OCI-LY7 (cell line): ENCODE measurements around the gene LRIT1. TPM values are rescaled to one million over a fixed set of nuclear protein-coding genes. Genes with fewer than 3 reads are reported as not detected.

Source experiments
- BruUV-seq: library from RNA; stranded (reverse); fragments of 400-500 nt; replicated peaks from 2 replicates; lab custom pipeline; 2021; lab: Mats Ljungman, UMichigan
- CTCF ChIA-PET: fragments of 300-600 bp; sonication (Branson Sonifier 250); formaldehyde crosslinking; loops from one replicate; lab custom pipeline; 2022; ENCODE audit warnings: antibody characterized with exemption; ENCODE audit not compliant: unreplicated experiment; lab: Charles Lee
- POLR2A ChIA-PET: fragments of 300-600 bp; sonication (Branson Sonifier 250); formaldehyde crosslinking; loops from one replicate; lab custom pipeline; 2022; ENCODE audit warnings: antibody characterized with exemption; lab: Charles Lee
- DNase-seq: peaks from one replicate; pipeline ENCODE4 v3.0.0-alpha.2; 2015; ENCODE audit warnings: low spot score
- H2AFZ ChIP-seq: fragments of 200-600 bp; sonication (generic), shearing (Covaris generic); 2 replicates; pipeline ENCODE4 v1.6.1; 2014; ENCODE audit warnings: mild to moderate bottlenecking, antibody characterized with exemption, low read length, moderate library complexity
- H3K27ac ChIP-seq: fragments of 200-600 bp; sonication (generic); 2 replicates; pipeline ENCODE4 v1.5.1; 2014; ENCODE audit warnings: mixed run types, low read depth, mild to moderate bottlenecking, moderate library complexity, low read length, inconsistent platforms; ENCODE audit not compliant: poor library complexity, severe bottlenecking
- H3K36me3 ChIP-seq: fragments of 200-600 bp; sonication (generic); 2 replicates; pipeline ENCODE4 v1.6.1; 2014; ENCODE audit warnings: mild to moderate bottlenecking, antibody characterized with exemption, low read length, moderate library complexity, mixed read lengths; ENCODE audit not compliant: insufficient read depth
- H3K4me1 ChIP-seq: fragments of 200-600 bp; sonication (generic); 2 replicates; pipeline ENCODE4 v1.5.1; 2014; ENCODE audit warnings: mild to moderate bottlenecking, low read length; ENCODE audit not compliant: insufficient read depth, poor library complexity, severe bottlenecking
- H3K4me2 ChIP-seq: fragments of 200-600 bp; sonication (generic); 2 replicates; pipeline ENCODE4 v1.6.1; 2014; ENCODE audit warnings: mild to moderate bottlenecking, low read length
- H3K4me3 ChIP-seq: fragments of 200-600 bp; sonication (generic); 2 replicates; pipeline ENCODE4 v1.5.1; 2014; ENCODE audit warnings: mild to moderate bottlenecking, low read depth, low read length; ENCODE audit not compliant: poor library complexity, severe bottlenecking
- H3K79me2 ChIP-seq: fragments of 200-600 bp; sonication (generic); 2 replicates; pipeline ENCODE4 v1.6.1; 2016; ENCODE audit warnings: low read depth, mild to moderate bottlenecking, low read length, moderate library complexity, mixed read lengths; ENCODE audit not compliant: insufficient read depth
- H3K9me2 ChIP-seq: fragments of 200-600 bp; sonication (generic); 2 replicates; pipeline ENCODE4 v1.6.1; 2016; ENCODE audit warnings: mild to moderate bottlenecking, low read length, mixed read lengths; ENCODE audit not compliant: insufficient read depth
- H3K9me3 ChIP-seq: fragments of 200-600 bp; sonication (generic); 2 replicates; pipeline ENCODE4 v1.6.1; 2014; ENCODE audit warnings: mild to moderate bottlenecking, mixed run types, low read length, mixed read lengths
- H4K20me1 ChIP-seq: fragments of 200-600 bp; sonication (generic); 2 replicates; pipeline ENCODE4 v1.6.1; 2014; ENCODE audit warnings: mild to moderate bottlenecking, antibody characterized with exemption, low read length, moderate library complexity, mixed read lengths; ENCODE audit not compliant: insufficient read depth
- EZH2phosphoT487 ChIP-seq: fragments of 200-600 bp; sonication (generic); IDR thresholded peaks from 2 replicates; pipeline ENCODE4 v1.6.1; 2018; ENCODE audit warnings: low read depth, borderline replicate concordance, mild to moderate bottlenecking, mixed run types, antibody characterized with exemption, low read length, moderate library complexity, mixed read lengths
- intact Hi-C: fragments of 100-400 bp; cut with micrococcal nuclease; formaldehyde crosslinking; loops from one replicate; pipeline ENCODE4 v1.10.0; 2022; ENCODE audit not compliant: unreplicated experiment
- total RNA-seq, 2 experiments: library from RNA; depleted of rRNA in 1 of 2; stranded (reverse); fragments of >200 nt in 1 of 2; shearing (Covaris generic) in 1 of 2; gene quantifications; 2 replicates each; pipeline ENCODE4 v1.2.3, GENCODE V29; 2014 to 2022
- TF ChIP-seq, protein P1 (sequence below): fragments of 200-600 bp; sonication (generic); conservative IDR thresholded peaks from 2 replicates; pipeline ENCODE4 v1.5.1; 2014; ENCODE audit warnings: mild to moderate bottlenecking, antibody characterized with exemption, low read length, moderate library complexity, mixed read lengths

The LRIT1 gene
- total RNA-seq, 2 experiments from 2014 or later: not detected

DNA sequence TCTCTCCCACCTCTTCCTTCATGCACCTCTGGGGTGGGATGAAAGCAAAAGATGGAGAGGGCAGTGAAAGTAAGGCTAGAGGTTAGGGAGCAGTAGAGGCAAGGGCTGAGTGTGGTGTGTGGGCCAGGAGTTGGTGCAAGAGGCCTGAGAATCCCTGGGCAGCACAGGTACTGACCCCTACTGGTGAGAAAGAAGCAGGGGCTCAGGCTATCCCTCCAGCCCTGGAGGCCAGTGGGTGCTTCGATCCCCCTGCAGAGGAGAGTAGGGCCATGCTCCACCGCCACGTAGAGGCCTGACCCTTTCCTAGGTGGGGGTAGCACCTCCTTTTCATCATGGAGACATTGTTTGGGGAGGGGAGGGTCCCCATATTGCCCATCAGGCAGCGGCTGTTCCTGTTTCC, 37.2 kb downstream of the LRIT1 start:
- no peak overlapping the region for H3K27ac ChIP-seq
- H3K36me3 ChIP-seq: no peaks in the 10 kb centered on the region
- ChIA-PET CTCF (no interaction called here), POLR2A (no interaction called here)
- no peaks in the 10 kb centered on the region for H3K79me2 ChIP-seq
- H3K9me2 ChIP-seq: no peaks in the 10 kb centered on the region
- no TSS peak for BruUV-seq
- H2AFZ ChIP-seq: no peak overlapping the region
- no peak overlapping the region for H3K4me3 ChIP-seq
- H3K4me1 ChIP-seq: no peaks in the 10 kb centered on the region
- no peaks in the 10 kb centered on the region for H3K9me3 ChIP-seq
- TF ChIP-seq, protein P1, sequence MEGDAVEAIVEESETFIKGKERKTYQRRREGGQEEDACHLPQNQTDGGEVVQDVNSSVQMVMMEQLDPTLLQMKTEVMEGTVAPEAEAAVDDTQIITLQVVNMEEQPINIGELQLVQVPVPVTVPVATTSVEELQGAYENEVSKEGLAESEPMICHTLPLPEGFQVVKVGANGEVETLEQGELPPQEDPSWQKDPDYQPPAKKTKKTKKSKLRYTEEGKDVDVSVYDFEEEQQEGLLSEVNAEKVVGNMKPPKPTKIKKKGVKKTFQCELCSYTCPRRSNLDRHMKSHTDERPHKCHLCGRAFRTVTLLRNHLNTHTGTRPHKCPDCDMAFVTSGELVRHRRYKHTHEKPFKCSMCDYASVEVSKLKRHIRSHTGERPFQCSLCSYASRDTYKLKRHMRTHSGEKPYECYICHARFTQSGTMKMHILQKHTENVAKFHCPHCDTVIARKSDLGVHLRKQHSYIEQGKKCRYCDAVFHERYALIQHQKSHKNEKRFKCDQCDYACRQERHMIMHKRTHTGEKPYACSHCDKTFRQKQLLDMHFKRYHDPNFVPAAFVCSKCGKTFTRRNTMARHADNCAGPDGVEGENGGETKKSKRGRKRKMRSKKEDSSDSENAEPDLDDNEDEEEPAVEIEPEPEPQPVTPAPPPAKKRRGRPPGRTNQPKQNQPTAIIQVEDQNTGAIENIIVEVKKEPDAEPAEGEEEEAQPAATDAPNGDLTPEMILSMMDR: peak; percentile 63
- no peak for TF ChIP-seq EZH2phosphoT487
- intact Hi-C loops: loop anchor here (2.0 kb wide), 1 partner anchor 43 kb away; no protein-coding TSS in a partner anchor
- H3K4me2 ChIP-seq: no peak overlapping the region
- no peaks in the 10 kb centered on the region for H4K20me1 ChIP-seq
- DNase-seq: peak; percentile 23

DNA sequence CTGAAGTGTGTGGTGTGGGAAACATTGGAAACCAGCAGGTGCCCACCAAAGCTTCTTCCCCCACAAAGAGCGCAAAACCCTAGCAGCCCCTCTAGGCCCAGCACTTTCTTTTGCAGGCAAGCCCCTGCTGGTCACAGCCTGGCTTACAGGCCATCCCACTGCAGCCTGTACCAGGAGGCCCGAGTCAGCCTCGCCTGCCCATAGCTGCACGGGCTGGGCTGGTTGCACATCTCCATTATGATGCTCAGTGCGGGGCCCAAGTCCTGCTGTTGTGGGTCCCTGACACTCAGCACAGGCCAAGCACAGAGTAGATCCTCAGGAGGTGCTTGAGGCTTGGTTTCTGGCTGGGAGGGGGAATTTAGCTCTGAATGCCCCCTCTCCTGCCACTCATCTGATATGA, 39.0 kb downstream of the LRIT1 start:
- intact Hi-C loops: no loop called here

DNA sequence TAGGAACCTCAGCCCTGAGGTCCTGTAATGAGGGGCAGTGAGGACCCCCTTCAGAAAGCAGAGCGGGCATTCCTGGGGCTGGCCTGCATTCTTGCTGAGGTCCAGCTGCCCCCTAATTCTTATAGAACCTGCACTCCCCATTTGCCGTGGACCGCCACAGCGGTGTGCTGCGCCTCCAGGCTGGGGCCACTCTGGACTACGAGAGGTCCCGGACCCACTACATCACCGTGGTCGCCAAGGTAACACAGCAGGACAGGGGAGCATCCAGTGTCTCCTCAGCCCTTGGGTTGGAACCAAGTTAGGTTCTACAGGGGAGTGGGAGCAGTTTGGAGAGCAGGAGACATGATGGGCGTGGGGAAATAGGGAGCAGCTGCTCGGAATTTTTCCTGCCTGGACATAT, 39.7 kb downstream of the LRIT1 start:
- no peak overlapping the region for H2AFZ ChIP-seq
- no peaks in the 10 kb centered on the region for H3K9me2 ChIP-seq
- H3K4me3 ChIP-seq: no peak overlapping the region
- no peaks in the 10 kb centered on the region for H3K36me3 ChIP-seq
- no peak for DNase-seq
- H3K4me2 ChIP-seq: no peak overlapping the region
- H3K9me3 ChIP-seq: no peaks in the 10 kb centered on the region
- no peak for TF ChIP-seq EZH2phosphoT487
- TF ChIP-seq, protein P1: no peak
- CTCF ChIA-PET: interaction anchor here (1.2 kb wide), 1 partner anchor 35 kb away, joined by 3 read pairs; no protein-coding TSS in a partner anchor
- intact Hi-C loops: no loop called here
- no TSS peak for BruUV-seq
- H4K20me1 ChIP-seq: no peaks in the 10 kb centered on the region
- POLR2A ChIA-PET: no interaction called here
- H3K27ac ChIP-seq: no peak overlapping the region
- H3K79me2 ChIP-seq: no peaks in the 10 kb centered on the region
- no peaks in the 10 kb centered on the region for H3K4me1 ChIP-seq

More for the DNA sequence above, 39.0 kb downstream of the LRIT1 start:
- H2AFZ ChIP-seq: no peak overlapping the region
- BruUV-seq: no TSS peak
- no peaks in the 10 kb centered on the region for H3K9me3 ChIP-seq
- no peak for DNase-seq
- H4K20me1 ChIP-seq: no peaks in the 10 kb centered on the region
- no peak overlapping the region for H3K4me3 ChIP-seq
- H3K4me1 ChIP-seq: no peaks in the 10 kb centered on the region
- H3K27ac ChIP-seq: no peak overlapping the region
- no peaks in the 10 kb centered on the region for H3K36me3 ChIP-seq
- no peak for TF ChIP-seq EZH2phosphoT487
- TF ChIP-seq, protein P1: no peak
- H3K4me2 ChIP-seq: no peak overlapping the region
- H3K9me2 ChIP-seq: no peaks in the 10 kb centered on the region
- no peaks in the 10 kb centered on the region for H3K79me2 ChIP-seq
- POLR2A ChIA-PET: interaction anchor here (1.0 kb wide), 1 partner anchor 53 kb away, joined by 6 read pairs; no protein-coding TSS in a partner anchor
- CTCF ChIA-PET: interaction anchor here (1.2 kb wide), 1 partner anchor 35 kb away, joined by 3 read pairs; no protein-coding TSS in a partner anchor
